ENCODE results near the gene GPRIN1. TPM values are rescaled to one million over a fixed set of nuclear protein-coding genes. Genes with fewer than 3 reads are reported as not detected.
"Not testable (repeated sequence)": the region's sequence is repeated elsewhere in the genome, so short reads cannot be mapped to it uniquely, and the experiment has no call there.

Gene GPRIN1
- total RNA-seq, 4 donors from 2014 or later = 0.37 to 1.9 (median 0.90) TPM

- DNase-seq (ENCODE audit: low spot score) (no peak), ATAC-seq (ENCODE audit: low FRiP score) (no peak)
- no peak for TF ChIP-seq CTCF (IDR thresholded peaks at IDR 0.05)
Observed at GRCh38 chr5:176560364-176560763, 49.6 kb downstream of the GPRIN1 start.

- no peak for ATAC-seq (ENCODE audit: low FRiP score)
- DNase-seq (ENCODE audit: low spot score) = no peak
- TF ChIP-seq CTCF (IDR thresholded peaks at IDR 0.05) = no peak
Observed at GRCh38 chr5:176559683-176560082, 50.3 kb downstream of the GPRIN1 start.

- ATAC-seq (ENCODE audit: low FRiP score) (no peak), DNase-seq (ENCODE audit: low spot score) (no peak)
- TF ChIP-seq CTCF (IDR thresholded peaks at IDR 0.05) = no peak
Observed at GRCh38 chr5:176557846-176558245, 52.1 kb downstream of the GPRIN1 start.

- DNase-seq (ENCODE audit: low spot score) (no peak), ATAC-seq (ENCODE audit: low FRiP score) (no peak)
- TF ChIP-seq CTCF (IDR thresholded peaks at IDR 0.05) = no peak
Observed at GRCh38 chr5:176553260-176554085, 56.5 kb downstream of the GPRIN1 start.

GRCh38 chr5:176552332-176552869 lies 57.6 kb downstream of the GPRIN1 start:
- no peak for ATAC-seq (ENCODE audit: low FRiP score)
- no peak for DNase-seq (ENCODE audit: low spot score)
- no peak for TF ChIP-seq CTCF (IDR thresholded peaks at IDR 0.05)

GRCh38 chr5:176550937-176551336 lies 59.0 kb downstream of the GPRIN1 start:
- ATAC-seq (ENCODE audit: low FRiP score); DNase-seq (ENCODE audit: low spot score): not testable (repeated sequence)

GRCh38 chr5:176550275-176550831 lies 59.6 kb downstream of the GPRIN1 start:
- no peak for ATAC-seq (ENCODE audit: low FRiP score)
- no peak for TF ChIP-seq CTCF (IDR thresholded peaks at IDR 0.05)
- DNase-seq (ENCODE audit: low spot score) = no peak
